Left ventricle myocardium inferior (tissue), 1 donor: ENCODE measurements around the gene HOXA4. TPM values are rescaled to one million over a fixed set of nuclear protein-coding genes. Genes with fewer than 3 reads are reported as not detected.

Source experiments
- DNase-seq: peaks from one replicate; pipeline ENCODE4 v3.0.0-alpha.2; 2020
- H3K27ac ChIP-seq: fragments of 200-600 bp; replicated peaks from 2 replicates; pipeline ENCODE4 v1.8.0; 2021
- H3K27me3 ChIP-seq: fragments of 200-600 bp; 2 replicates; pipeline ENCODE4 v1.8.0; 2021; ENCODE audit warnings: low read depth
- H3K36me3 ChIP-seq: fragments of 200-600 bp; 2 replicates; pipeline ENCODE4 v1.8.0; 2021
- H3K4me1 ChIP-seq: fragments of 200-600 bp; 2 replicates; pipeline ENCODE4 v1.8.0; 2021
- H3K4me3 ChIP-seq: fragments of 200-600 bp; 2 replicates; pipeline ENCODE4 v1.8.0; 2021; ENCODE audit warnings: mild to moderate bottlenecking, moderate library complexity
- H3K9me3 ChIP-seq: fragments of 200-600 bp; replicated peaks from 2 replicates; pipeline ENCODE4 v1.8.0; 2021
- intact Hi-C: fragments of 100-400 bp; cut with micrococcal nuclease; formaldehyde crosslinking; loops from one replicate; pipeline ENCODE4 v1.11.0; 2022
- total RNA-seq: library from RNA; stranded (reverse); fragmentation: NEBNext Ultra II Directional; extraction: Animal tissue kit (Norgen Biotek cat#: 25700); gene quantifications from one replicate; pipeline ENCODE4 v1.2.1, GENCODE V29; 2021
- TF ChIP-seq, protein P1 (sequence below): fragments of 200-600 bp; IDR thresholded peaks from 2 replicates; pipeline ENCODE4 v1.8.0; 2021; ENCODE audit warnings: antibody characterized with exemption, mild to moderate bottlenecking, borderline replicate concordance
- donor health status: DM: no; HTN: yes; CAD: no; lungs with severe emphysema.

Gene HOXA4
- total RNA-seq, 1 donor from 2014 or later, result not detected

DNA sequence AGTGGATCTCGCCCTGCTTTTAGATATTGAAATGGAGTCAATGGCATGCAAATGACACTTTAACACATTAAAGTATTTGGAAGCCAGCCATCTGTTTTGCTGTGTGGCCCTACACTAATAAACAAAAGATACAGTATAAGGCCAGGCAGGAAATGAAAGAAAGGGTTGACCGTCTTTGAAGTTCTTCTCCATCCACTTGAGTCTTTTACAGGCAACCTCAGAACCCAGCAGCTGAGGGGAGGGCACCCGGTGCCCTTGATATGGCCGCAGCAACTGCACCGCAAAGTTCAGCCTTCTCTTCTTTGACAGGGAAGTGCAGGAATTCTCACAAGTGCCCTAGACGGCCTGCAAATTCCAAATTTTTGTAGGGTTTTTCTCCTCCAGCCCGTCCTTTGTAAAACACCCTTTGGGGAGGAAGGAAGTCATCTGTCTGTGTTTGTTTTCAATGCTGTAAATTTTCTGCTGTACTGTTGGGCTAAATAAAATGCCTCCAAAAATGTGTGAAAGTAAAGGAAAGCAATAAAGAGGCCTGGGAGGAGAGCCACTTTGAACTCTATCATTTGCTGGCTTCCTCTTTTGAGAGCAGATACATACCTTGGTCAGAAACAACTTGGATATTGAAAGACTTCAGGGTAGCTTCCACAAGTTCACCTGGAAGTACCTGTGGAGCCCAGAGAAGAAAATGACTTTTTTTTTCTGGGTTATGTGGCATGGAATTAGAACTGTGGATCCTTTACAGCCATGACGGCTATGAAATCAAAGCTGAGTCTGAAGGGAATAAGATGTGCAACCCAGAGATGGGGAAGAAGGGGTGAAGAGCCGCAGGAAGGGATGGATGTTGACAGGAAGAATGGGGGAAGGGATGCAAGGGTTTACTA is 38.4 kb downstream of the HOXA4 start:
- H3K27ac ChIP-seq, result no peak overlapping the region
- TF ChIP-seq, protein P1, sequence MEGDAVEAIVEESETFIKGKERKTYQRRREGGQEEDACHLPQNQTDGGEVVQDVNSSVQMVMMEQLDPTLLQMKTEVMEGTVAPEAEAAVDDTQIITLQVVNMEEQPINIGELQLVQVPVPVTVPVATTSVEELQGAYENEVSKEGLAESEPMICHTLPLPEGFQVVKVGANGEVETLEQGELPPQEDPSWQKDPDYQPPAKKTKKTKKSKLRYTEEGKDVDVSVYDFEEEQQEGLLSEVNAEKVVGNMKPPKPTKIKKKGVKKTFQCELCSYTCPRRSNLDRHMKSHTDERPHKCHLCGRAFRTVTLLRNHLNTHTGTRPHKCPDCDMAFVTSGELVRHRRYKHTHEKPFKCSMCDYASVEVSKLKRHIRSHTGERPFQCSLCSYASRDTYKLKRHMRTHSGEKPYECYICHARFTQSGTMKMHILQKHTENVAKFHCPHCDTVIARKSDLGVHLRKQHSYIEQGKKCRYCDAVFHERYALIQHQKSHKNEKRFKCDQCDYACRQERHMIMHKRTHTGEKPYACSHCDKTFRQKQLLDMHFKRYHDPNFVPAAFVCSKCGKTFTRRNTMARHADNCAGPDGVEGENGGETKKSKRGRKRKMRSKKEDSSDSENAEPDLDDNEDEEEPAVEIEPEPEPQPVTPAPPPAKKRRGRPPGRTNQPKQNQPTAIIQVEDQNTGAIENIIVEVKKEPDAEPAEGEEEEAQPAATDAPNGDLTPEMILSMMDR, result no peak
- peaks cover 100% of the 10 kb centered on the region for H3K27me3 ChIP-seq
- no peak for DNase-seq
- intact Hi-C loops, result no loop called here
- no peaks in the 10 kb centered on the region for H3K9me3 ChIP-seq
- H3K4me3 ChIP-seq, result no peak overlapping the region
- H3K4me1 ChIP-seq, result peaks cover 20% of the 10 kb centered on the region
- H3K36me3 ChIP-seq, result no peaks in the 10 kb centered on the region

DNA sequence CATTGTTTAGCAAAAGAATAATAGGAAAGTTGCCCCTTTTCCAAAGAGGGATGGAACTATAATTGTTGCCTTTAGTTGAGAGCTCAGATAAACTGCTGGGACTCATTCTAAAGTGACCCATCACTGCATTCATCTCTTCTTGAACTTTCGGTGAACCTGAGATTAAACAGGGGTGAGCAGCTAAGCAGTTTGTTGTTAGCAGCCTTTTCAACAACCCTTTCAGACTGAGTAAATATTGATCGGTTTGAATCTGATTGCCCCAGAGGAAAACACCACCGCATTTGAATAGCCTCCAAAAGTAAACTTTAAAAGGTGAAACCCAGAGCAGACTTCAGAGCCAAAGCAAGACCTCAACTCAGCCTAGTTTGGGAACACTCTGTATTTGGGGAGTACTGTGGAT is 39.5 kb downstream of the HOXA4 start:
- Histone ChIP-seq H3K9me3 (no peaks in the 10 kb centered on the region), H3K4me3 (no peak overlapping the region), H3K27ac (no peak overlapping the region), H3K27me3 (peaks cover 100% of the 10 kb centered on the region), H3K36me3 (no peaks in the 10 kb centered on the region), H3K4me1 (peaks cover 9% of the 10 kb centered on the region)
- intact Hi-C loops, result no loop called here
- no peak for DNase-seq
- TF ChIP-seq, protein P1, result no peak

DNA sequence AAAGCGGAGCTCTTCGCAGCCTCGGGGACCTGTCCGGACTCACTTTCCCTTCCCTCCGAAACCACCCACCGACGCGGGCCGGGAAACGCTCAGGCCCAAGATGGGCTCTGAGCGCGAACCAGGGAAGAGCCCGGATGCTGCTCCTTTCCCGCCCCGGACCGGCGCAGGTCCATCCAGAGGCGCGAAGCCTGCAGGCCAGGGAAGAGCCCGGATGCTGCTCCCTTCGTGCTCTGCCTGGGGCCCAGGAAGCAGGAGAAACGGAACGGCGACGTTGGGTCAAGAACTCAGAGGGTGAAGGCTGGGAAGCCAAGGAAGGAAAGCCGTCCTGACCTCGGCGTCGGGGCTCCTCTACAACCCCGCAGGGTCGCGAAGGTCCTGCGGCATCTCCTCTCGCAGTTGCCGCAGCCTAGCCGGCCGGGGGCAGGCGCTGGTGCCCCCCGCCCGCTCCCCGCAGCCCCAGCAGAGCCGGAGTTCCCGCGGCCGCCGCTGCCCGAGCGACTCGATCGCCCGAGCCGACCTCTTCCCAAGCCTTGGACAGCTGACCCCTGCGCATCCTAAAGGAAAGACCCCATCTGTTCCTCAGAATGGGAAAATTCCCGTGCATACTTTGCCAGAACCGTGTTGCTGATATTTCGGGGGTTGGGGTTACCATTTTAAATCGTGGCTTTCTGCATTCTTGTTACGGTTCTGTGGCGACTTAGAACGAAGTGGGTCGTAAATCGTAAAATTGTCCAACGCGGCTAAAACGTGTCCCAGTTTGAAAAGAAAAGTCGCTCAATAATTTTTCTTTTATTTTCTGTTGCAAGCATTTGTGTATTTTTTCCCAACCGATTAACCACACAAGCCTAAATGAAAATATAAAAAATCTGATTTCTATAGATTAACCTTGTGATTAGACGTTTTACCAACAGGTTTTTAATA is 42.3 kb downstream of the HOXA4 start:
- intact Hi-C loops, result no loop called here
- Histone ChIP-seq H3K4me1 (peaks cover 5% of the 10 kb centered on the region), H3K9me3 (no peaks in the 10 kb centered on the region), H3K27me3 (peaks cover 99% of the 10 kb centered on the region), H3K4me3 (peak overlapping the region; percentile 17), H3K27ac (no peak overlapping the region), H3K36me3 (no peaks in the 10 kb centered on the region)
- TF ChIP-seq, protein P1, result no peak
- no peak for DNase-seq

DNA sequence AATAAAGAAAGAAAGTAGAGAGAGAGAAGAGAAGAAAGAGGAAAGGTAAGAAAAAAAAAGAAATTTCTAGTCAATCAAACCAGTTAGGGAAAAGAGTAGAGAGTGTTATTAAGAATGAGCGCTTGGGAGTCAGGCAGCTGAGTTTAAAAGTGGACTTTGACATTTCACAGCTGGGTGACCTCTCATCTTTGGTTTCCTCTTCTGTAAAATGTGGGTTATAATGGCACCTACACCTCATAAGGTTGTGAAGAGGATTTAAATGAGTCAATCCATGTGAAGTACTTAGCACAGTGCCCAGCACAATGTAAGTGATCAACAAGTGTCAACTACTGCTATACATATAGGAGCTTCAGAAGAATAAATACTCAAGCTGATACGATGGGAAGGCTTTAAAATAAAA is 46.9 kb downstream of the HOXA4 start:
- intact Hi-C loops, result no loop called here
- no peak overlapping the region for H3K4me3 ChIP-seq
- TF ChIP-seq, protein P1, result no peak
- H3K9me3 ChIP-seq, result no peaks in the 10 kb centered on the region
- peaks cover 83% of the 10 kb centered on the region for H3K27me3 ChIP-seq
- no peaks in the 10 kb centered on the region for H3K36me3 ChIP-seq
- peaks cover 5% of the 10 kb centered on the region for H3K4me1 ChIP-seq
- H3K27ac ChIP-seq, result no peak overlapping the region
- no peak for DNase-seq

DNA sequence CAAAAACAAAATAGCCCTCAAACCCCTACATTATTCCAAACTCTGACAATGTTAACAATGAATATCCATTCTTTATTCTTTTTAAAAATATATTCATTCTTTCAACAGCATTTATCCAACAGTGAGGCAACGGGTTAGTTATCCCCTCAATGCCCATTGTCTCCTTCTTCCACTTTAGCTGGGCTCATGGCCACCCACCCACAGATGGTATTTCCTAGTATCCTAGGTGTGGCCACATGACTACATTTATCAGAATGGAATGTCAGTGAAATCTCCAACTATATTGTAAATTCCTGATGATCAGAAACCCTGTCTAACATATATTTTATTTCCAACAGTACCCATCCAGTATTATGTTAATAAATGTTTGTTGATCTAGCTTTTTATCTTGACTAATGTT is 48.4 kb downstream of the HOXA4 start:
- no peaks in the 10 kb centered on the region for H3K4me1 ChIP-seq
- no peak for DNase-seq
- H3K27ac ChIP-seq, result no peak overlapping the region
- H3K9me3 ChIP-seq, result no peaks in the 10 kb centered on the region
- TF ChIP-seq, protein P1, result no peak
- H3K4me3 ChIP-seq, result no peak overlapping the region
- H3K36me3 ChIP-seq, result no peaks in the 10 kb centered on the region
- intact Hi-C loops, result no loop called here
- peaks cover 83% of the 10 kb centered on the region for H3K27me3 ChIP-seq
